UCSD-AML1 (cell line): ENCODE data around the gene SNRNP200.
A peak's percentile ranks its signal among the peaks of the same experiment; 100 is the strongest.
"Not testable (repeated sequence)": the region's sequence is repeated elsewhere in the genome, so short reads cannot be mapped to it uniquely, and the experiment has no call there.

Experiments
- DNase-seq: peaks from one replicate; lab custom pipeline; 2025; ENCODE audit not compliant: unreplicated experiment; lab: John Stamatoyannopoulos, UW

The SNRNP200 gene

DNA sequence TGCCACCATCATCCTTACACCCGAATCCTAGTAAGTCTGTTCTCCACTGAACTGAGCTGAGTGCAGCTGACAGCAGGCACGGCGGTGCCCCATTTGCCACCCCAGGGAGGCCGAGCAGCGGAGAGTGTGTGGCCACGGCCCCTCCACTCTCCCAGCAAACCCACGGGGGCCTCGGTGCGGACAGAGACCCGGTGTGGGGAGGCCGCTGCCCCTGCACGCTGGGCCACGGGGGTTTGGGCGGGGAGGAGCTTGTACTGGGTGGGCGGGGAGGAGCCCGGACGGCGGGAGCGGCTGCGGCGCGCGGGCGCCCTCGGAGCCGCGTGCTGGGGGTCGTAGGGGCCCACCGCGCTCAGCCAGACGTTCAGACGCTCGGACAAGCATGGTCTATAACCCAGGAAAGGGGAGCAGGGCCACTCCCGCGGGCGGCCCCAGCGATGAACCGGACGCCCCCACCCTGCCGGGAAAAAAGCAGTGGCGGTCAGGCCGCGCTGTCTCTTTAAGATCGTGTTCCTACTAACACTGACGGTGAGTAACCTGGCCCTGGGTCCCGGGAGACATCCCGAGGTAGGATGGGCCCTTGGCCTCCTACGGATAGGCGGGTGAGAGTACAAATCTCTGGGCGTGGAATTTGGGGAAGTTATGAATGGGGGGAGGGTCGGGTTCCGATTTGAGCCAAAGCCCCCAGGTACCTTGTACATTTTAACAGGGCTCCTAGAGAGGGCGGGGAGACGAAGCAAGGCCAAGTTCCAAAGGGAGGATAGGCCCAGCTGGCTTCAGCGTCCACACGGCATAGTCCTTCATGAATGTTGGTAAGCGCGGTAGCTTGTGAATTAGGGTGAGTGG lies 19.9 kb upstream of the SNRNP200 start, which contains the start of gene ITPRIPL1:
ITPRIPL1 (plus strand) TSS at position 277 of the 843 bp plus-strand sequence; CDS start at position 800, 523 bp downstream.
- DNase-seq, result no peak

- no peak for DNase-seq
Measured at GRCh38 chr2:96324721-96325040, 19.3 kb upstream of the SNRNP200 start.

- DNase-seq, result no peak
Measured at GRCh38 chr2:96323849-96324248, 18.5 kb upstream of the SNRNP200 start.

DNA sequence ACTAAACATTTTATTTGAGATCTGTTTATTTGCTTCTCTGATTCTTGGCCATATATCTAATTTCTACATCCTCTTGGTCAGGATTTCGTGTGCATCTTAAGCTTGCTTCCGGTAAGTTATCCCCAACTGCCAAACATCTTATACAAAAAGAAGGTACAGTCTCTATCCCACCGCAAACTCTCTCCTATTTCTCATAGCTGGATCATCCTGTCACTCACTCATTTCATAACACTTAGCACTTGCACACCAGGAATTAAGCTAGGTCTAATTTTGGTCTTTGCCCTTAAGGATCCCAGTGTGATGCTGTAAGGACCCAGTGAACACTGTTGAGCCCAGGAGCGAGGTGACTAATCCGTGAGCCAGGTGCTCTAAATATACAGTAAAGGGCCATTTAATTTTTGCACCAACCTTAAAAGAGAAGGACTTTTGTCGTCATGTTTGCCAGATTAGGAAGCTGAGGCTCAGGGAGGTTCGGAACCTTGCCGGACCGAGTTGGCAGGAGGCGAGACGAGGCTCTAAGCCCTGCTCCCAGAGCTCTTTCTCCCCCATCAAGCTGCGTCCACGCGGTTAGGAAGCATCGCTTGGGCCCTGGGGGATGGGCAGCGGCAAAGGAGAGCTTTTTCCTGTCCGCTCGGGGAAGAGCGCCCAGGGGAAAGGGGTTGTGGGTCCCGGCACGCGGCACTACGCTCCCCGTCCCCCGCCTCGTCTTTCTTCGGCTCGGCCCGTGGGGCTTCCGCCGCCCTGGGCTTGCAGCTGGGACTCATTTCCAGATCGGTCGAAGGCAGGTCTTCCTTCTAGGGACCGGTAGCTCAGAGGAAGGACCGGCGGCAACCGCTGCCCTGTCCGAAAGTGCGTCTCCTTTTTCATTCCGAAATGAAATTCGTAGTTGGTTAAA lies 15.6 kb upstream of the SNRNP200 start:
- DNase-seq, result peak; percentile 70

GRCh38 chr2:96320326-96320725 lies 15.0 kb upstream of the SNRNP200 start:
- DNase-seq, result no peak

- no peak for DNase-seq
Measured at GRCh38 chr2:96319396-96319795, 14.1 kb upstream of the SNRNP200 start.

GRCh38 chr2:96318723-96319122 lies 13.4 kb upstream of the SNRNP200 start:
- DNase-seq, result no peak

DNA sequence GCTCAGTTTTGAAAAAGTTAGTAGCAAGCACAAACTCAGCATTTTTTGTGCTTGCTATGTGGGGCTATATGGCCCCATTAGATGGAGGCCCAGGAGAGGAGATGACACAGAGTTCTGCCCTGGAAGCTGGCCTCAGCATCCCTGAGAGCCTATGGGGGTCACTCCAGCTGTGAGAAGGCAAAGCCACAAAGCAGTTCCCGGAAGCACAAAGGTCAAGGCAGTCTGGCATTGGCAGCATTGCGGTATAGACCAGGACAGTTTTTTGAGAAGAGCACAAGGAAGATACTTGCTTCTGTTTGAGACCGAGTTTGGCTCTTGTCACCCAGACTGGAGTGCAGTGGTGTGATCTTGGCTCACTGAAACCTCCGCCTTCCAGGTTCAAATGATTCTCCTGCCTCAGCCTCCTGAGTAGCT lies 12.2 kb upstream of the SNRNP200 start:
- DNase-seq, result no peak

GRCh38 chr2:96316999-96317398 lies 11.7 kb upstream of the SNRNP200 start:
- DNase-seq, result no peak

DNA sequence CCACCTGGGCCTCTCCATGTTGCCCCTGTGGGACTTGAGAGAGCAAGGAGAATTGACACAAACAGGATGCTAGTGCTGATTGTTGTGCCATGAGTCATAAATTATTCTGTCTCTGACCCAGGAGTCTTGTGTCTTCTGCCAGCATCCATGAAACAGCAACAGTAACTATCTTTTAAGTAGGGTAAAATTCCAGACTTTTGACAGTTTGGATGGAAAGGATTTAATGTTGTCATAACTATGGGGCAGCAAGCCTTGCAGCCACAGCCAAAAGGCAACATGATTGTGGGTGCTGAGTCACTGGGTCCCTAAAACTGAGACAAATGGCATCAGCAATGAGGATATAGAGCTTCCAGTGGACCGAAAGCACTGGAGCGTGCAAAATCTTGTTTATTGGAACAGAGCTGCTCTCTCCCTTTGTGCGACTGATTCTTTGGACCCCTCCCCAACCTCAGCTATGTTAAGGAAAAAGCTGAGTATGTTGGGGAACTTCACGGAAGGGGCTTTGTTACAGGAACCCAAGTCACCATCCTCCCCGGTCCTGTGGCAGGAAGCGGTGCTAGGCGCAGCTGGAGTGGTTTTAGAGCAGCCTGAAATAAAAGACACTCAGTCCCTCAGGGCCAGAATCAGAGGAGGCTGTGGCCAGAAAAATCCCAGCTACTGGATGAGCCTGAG lies 10.2 kb upstream of the SNRNP200 start:
- DNase-seq, result peak; percentile 62

GRCh38 chr2:96315005-96315399 lies 9.7 kb upstream of the SNRNP200 start:
- no peak for DNase-seq

DNA sequence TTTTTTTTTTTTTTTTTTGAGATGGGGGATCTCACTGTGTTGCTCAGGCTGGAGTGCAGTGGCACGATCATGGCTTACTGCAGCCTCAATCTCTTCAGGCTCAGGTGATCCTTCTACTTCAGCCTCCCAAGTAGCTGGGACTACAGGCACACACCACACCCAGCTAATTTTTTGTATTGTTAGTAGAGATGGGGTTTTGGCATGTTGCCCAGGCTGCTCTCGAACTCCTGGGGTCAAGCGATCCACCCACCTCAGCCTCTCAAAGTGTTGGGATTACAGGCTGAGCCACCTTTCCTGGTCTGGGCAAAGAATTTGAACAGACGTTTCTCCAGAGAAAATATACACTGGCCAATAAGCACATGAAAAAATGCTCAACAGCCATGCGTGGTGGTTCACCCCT lies 2.9 kb upstream of the SNRNP200 start:
- DNase-seq, result no peak

- no peak for DNase-seq
Measured at GRCh38 chr2:96306370-96306769, 1.0 kb upstream of the SNRNP200 start.

- DNase-seq, result no peak
Measured at GRCh38 chr2:96305979-96306308, 598 bp upstream of the SNRNP200 start.

- DNase-seq, result no peak
Measured at GRCh38 chr2:96304606-96305005, 740 bp downstream of the SNRNP200 start.

- no peak for DNase-seq
Measured at GRCh38 chr2:96301865-96302264, 3.5 kb downstream of the SNRNP200 start.

- DNase-seq, result no peak
Measured at GRCh38 chr2:96296925-96297324, 8.4 kb downstream of the SNRNP200 start.

DNA sequence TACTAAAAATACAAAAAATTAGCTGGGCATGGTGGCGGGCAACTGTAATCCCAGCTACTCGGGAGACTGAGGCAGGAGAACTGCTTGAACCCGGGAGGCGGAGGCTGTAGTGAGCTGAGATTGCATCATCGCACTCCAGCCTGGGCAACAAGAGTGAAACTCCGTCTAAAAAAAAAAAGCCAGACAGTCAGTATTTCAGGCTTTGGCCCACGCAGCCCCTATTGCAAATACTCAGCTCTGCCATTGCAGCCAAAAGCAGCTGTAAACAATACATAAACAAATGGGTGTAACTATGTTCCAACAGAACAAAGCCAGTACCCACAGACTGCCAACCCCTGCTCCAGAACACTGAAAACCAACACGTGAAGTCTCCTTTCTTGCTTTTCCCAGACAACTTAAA lies 11.1 kb downstream of the SNRNP200 start:
- not testable (repeated sequence) for DNase-seq

DNA sequence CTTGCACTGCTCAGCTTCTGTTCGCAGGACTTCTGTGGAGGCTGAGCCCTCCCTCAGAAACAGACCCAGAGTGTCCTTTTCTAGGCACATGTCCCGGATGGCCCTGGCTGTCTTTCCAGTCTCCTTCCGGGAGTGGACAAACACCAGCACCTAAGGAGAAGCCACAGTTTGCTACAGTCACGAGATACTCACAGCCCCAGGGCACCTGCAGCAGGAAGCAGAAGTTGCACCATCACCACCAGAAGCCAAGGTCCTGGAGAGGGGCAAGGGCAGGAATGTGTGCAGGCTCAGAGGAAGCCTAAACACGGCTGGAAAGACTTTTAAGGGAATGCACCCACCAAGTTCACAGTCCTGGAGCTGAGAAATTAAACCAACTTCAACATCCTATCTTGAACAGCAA lies 13.6 kb downstream of the SNRNP200 start:
- DNase-seq, result no peak

GRCh38 chr2:96287273-96287856 lies 18.0 kb downstream of the SNRNP200 start:
- no peak for DNase-seq

GRCh38 chr2:96276787-96277499 lies 28.4 kb downstream of the SNRNP200 start:
- DNase-seq, result no peak
